Globus pallidus (tissue), 1 donor: ENCODE measurements around the gene PLK5.

Experiments used
- DNase-seq: peaks from one replicate; pipeline ENCODE4 v3.0.0-alpha.2; 2015; ENCODE audit warnings: low spot score

Gene PLK5

GRCh38 chr19:1555487-1556389, 31.9 kb downstream of the PLK5 start:
- DNase-seq: no peak

DNA sequence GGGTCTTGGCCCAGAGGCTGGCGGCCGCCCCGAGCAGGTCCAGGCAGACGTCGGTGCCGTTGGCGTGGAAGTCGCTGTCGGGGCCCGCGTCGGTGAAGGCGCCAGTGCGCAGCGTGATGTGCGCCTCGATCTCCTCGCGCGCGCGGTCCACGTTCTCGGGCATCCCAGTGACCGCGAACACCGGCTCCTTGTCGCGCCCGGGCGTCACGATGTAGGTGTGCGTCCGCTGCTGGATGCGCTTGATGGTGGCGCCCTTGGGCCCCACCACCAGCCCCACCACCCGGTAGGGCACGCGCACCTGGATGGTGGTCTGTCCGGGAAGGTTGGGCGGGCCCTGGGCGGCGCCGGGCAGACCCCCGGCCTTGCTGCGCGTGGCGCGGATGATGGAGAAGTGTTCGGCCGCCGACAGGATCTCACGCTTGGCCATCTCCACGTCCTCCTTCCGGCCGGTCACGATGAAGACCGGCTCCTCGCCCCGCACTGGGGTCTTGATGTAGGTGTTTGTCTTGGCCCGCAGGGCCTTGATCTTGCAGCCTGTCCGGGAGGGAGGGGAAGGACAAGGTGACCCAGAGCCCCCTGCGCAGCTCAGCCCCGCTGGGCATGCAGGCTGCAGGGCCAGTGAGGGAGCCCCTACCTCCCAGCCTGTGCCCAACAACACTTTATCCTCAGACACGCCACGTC, 32.7 kb downstream of the PLK5 start:
- DNase-seq: no peak

DNA sequence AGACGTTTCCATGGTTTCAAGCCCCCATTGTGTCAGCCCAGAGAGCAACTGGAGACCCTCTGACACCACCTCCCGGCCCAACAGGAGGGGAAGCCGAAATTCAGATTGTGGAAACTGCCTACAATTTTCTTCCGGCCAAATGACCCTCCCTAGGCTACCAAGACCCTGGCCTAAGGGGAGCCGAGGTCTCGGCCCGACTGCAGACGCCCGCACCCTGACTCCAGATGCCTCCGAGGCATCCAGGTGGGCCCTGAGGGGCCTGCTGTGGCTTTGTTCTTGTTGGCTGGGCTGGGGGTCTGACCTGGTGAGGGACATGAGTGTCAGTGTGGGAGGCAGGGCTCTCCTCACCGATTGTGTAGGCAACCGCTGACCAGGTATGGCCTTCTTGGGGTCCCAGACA, 34.7 kb downstream of the PLK5 start:
- DNase-seq: no peak

GRCh38 chr19:1560286-1560882, 36.5 kb downstream of the PLK5 start:
- no peak for DNase-seq

GRCh38 chr19:1561236-1561842, 37.5 kb downstream of the PLK5 start:
- DNase-seq: no peak

GRCh38 chr19:1563251-1563650, 39.4 kb downstream of the PLK5 start:
- DNase-seq: no peak

DNA sequence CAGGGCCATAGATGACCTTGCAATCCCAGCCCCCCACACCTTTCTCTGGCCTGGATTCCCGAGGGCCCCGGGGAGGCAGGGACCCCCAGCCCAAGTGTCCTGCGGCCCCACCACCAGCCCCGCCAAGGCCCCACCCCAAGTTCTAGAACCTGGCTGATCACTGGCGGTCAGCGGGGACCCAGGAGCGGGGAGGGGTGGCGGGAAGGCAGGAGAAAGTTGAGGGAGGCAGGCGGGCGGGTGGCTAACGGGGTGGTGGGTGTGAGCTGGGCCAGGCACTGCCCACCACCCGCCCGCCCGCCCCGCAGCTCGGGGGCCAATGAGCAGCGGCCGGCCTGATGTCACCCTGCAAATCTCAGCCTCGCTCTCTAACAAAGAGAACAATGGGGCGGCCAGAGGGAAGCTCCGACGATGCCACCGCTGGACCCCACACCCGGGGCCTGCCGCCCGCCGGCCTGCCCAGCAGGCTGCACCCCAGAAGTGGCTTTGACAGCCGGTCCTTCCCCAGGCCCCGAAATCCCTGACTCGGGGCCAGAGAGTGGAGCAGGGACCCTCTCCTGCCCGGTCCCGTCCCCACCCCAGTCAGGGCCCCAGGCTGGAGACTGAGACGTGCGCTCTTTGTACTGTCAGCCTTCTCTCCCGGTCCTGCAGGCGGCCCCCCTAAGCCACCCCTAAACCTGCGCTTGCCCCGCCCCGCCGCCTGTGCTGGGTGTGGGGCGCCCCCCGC, 42.7 kb downstream of the PLK5 start:
- DNase-seq: peak; percentile 91

GRCh38 chr19:1567116-1567847, 43.4 kb downstream of the PLK5 start:
- no peak for DNase-seq

GRCh38 chr19:1567848-1568227, 44.0 kb downstream of the PLK5 start:
- DNase-seq: no peak

GRCh38 chr19:1568320-1569019, 44.6 kb downstream of the PLK5 start, which contains the start of gene MEX3D:
TSS of gene MEX3D (minus strand) at chr19:1568325. CDS start at chr19:1568058, 267 bp downstream.
- peak; percentile 63 for DNase-seq

- DNase-seq: no peak
These were observed 46.1 kb downstream of the PLK5 start for GRCh38 chr19:1569997-1570396.

DNA sequence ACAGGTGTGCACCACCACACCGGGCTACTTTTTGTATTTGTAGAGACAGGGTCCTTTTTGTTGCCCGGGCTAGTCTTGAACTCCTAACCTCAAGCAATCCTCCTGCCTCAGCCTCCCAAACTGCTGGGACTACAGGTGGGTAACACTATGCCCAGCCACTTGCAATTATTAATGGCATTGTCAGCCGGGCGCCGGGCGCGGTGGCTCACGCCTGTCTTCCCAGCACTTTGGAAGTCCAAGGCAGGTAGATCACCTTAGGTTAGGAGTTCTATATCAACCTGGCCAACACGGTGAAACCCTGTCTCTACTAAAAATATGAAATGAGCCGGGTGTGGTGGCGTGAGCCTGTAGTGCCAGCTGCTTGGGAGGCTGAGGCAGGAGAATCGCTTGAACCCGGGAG, 47.0 kb downstream of the PLK5 start:
- DNase-seq: no peak

GRCh38 chr19:1571358-1571757, 47.5 kb downstream of the PLK5 start:
- no peak for DNase-seq

GRCh38 chr19:1572795-1573194, 48.9 kb downstream of the PLK5 start:
- no peak for DNase-seq

GRCh38 chr19:1574354-1575136, 50.7 kb downstream of the PLK5 start:
- DNase-seq: no peak

GRCh38 chr19:1575323-1576241, 51.7 kb downstream of the PLK5 start:
- DNase-seq: no peak

DNA sequence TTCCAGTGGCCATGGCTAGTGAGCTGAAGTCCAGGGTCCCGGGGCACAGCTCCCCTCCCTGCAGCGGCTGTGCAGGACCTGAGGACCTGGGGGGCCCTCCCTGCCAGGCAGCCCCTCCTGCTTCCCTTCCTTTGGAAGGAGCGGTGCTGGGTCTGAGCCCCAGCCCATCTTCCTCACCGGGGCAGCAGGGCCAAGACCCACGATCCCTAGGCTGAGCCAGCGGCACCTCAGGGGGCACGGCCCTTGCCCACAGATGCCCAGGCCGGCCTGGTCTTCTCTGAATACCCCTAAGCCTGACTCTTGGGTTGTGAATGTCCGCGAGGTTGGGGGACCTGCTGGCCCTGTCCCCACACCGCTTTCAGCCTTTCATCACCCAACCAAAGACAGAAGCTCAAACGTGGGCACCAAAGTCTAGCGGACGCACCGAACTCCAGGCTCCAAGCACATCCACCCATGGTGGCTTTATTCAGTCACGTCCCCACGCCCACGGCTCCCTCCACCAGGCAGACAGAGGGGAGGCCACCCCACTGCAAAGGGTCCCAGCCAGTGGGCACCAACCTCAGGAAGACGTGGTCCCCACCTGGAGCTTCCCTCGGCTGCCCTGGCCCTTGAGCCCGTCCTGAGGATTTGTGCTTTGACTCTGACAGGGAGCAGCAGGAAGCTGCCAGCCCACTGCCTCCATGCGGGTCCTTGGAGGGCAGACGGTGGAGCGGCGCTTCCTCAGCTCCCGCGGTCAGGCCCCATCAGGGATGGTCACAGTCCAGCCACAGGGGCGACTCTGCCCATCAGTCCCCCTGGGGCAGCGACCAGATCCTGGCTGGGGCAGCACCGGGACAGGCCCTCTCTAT, 52.6 kb downstream of the PLK5 start:
- no peak for DNase-seq
